ENCODE measurements around the gene RBM48.

DNA sequence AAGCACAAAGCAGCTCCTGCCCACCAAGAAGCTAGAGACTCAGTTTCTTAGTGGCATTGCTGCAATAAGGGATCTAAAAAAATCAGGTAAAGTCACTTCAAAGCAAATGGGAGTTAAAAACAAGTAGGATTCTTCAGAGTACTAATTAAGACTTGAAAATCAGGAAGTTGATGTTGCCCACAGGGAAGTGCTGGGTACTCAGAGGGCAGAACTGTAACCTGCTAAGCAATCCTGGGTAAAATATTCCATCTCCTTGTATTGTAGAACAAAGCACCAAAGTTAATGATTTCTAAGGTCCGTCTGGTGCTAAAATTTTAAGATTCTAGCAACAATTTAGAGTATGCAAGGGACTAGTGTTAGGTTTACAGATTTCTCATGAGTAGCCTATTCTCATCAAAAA is 8.6 kb upstream of the RBM48 start:
- no peak for TF ChIP-seq CTCF (IDR thresholded peaks at IDR 0.05; ENCODE audit: low read depth, low read length)
- TF ChIP-seq POLR2A (IDR thresholded peaks at IDR 0.05; ENCODE audit: extremely low read depth, insufficient read length) = no peak
- TF ChIP-seq MAX (IDR thresholded peaks at IDR 0.05; ENCODE audit: low read depth, low read length) = no peak
- TF ChIP-seq MYC (IDR thresholded peaks at IDR 0.05; ENCODE audit: low read depth, low read length) = no peak

All from NB4 (cell line).